ENCODE measurements around the gene CPSF4L. TPM values are rescaled to one million over a fixed set of nuclear protein-coding genes. Genes with fewer than 3 reads are reported as not detected.

The CPSF4L gene
- total RNA-seq, 4 donors from 2014 or later: not detected

DNA sequence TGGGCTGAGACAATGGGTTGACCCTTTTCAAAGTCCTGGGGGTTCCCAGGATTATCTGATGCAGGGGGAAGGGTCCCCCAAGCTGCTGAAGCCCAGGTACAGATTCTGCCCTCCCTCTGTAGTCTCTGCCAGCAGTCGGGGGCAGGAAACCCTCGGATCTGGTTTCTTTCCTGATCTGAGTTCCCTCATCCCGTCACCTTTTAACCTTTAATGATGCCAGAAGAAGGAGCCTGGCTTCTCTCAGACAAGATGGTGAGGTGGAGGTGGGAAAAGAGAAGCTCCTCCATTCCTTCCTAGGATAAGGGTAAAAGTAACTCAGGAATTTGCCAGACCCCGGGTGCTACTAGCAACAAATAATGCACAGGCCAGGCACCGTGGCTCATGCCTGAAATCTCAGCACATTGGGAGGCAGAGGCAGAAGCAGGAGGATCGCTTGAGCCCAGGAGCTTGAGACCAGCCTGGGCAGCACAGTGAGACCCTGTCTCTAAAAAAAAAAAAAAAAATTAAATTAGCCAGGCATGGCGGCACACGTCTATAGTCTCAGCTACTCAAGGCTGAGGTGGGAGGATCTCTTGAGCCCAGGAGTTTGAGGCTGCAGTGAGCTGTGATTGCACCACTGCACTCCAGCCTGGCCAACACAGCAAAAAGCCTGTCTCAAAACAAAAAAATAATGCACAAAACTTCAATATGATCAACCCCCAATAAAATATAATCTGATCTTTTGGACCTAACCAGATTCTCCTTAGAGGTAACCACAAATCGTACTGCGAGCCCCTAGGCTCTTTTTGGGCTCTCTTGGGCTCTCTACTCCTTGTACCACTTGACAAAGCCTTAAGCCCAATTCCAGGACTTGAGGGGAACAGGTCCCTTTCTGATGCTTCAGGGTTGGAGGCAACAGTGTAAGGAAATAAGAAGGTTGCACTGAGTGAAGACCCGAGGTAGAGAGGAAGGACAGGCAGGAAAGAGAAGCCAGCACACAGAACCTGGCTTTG lies 44.5 kb upstream of the CPSF4L start:
- H3K9me3 ChIP-seq: no peaks in the 10 kb centered on the region
- H3K36me3 ChIP-seq: no peaks in the 10 kb centered on the region
- TF ChIP-seq CTCF (IDR thresholded peaks at IDR 0.05) (no peak), POLR2A (IDR thresholded peaks at IDR 0.05) (no peak), EP300 (IDR thresholded peaks at IDR 0.05) (no peak), POLR2AphosphoS5 (IDR thresholded peaks at IDR 0.05) (no peak)
- peak overlapping the region; percentile 77 for H3K4me3 ChIP-seq
- H3K27ac ChIP-seq: peak overlapping the region; percentile 98
- no peak for DNase-seq (ENCODE audit: low spot score in 2 of 2)
- no peaks in the 10 kb centered on the region for H3K27me3 ChIP-seq
- peaks cover 85% of the 10 kb centered on the region for H3K4me1 ChIP-seq
- 44% methylated on average over 11 of the region's 11 CpGs for WGBS

DNA sequence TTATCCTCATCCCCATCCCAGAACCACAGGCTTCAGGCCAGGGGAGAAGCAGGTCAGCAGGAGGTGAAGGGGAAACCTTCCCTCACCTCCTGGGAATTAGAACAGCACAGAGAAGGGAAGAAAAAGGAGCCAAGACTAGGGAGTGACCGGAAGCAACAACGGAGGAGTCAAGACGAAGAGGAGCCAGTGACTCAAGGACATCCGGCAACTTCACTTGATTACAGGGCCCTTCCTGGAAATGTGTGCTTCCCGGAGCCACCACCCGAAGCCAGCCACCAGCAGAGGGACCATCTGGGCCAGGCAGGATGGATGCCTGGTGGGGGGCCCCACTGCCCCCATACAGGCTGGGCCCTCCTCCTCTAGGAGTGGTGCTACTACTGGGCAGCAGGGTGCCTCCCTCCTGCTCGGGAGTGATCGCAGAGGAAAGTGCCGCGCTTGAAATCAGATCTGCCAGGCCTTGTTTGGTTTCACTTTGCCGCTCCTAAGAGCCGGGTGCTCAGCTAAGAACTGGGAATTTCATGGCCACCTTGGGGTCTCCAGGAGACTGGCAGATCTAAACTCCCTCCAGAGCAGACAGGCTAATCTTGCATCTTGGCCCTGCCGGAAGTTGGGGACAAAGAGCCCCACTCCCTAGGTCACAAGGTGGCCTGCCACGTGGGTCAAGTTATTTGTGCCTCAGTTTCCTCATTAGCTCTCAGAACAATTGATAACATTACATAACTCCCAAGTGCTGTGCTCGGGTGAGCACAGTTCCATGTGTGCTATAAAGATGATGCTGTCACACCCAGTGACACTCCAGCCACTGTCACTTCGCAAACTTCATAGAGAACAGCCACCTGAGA lies 43.5 kb upstream of the CPSF4L start:
- DNase-seq (ENCODE audit: low spot score in 2 of 2): peak; percentile 75 to 80
- 16% methylated on average over 11 of the region's 16 CpGs for WGBS
- peak overlapping the region; percentile 98 for H3K27ac ChIP-seq
- peaks cover 89% of the 10 kb centered on the region for H3K4me1 ChIP-seq
- TF ChIP-seq POLR2AphosphoS5 (IDR thresholded peaks at IDR 0.05) (peak; percentile 55 to 84 (median 66)), EP300 (IDR thresholded peaks at IDR 0.05) (no peak), CTCF (IDR thresholded peaks at IDR 0.05) (peak in 1 of 2 donors; percentile 34), POLR2A (IDR thresholded peaks at IDR 0.05) (peak in 1 of 2 donors; percentile 18)
- H3K27me3 ChIP-seq: no peaks in the 10 kb centered on the region
- no peaks in the 10 kb centered on the region for H3K36me3 ChIP-seq
- no peaks in the 10 kb centered on the region for H3K9me3 ChIP-seq
- peak overlapping the region; percentile 43 for H3K4me3 ChIP-seq

DNA sequence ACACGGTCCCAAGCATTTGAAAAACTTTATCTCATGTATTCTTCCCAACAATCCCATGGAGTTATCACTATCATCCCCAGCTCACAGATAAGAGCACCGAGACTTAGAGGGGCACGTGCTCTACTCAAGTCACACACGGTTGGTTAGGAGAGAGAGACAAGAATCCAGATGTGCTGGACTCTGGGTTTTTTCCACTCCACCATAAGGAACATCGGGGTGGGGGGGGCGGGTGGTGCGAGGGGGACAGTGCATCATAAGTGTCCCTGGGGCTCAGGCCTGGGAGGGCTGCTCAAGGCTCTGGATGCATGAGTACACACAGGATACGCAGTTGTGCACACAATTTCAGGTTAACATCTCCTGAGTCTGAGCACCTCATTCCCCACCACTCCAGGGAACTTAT lies 42.8 kb upstream of the CPSF4L start:
- H3K27ac ChIP-seq: peak overlapping the region; percentile 98
- TF ChIP-seq EP300 (IDR thresholded peaks at IDR 0.05) (no peak), CTCF (IDR thresholded peaks at IDR 0.05) (no peak), POLR2A (IDR thresholded peaks at IDR 0.05) (no peak), POLR2AphosphoS5 (IDR thresholded peaks at IDR 0.05) (no peak)
- no peaks in the 10 kb centered on the region for H3K9me3 ChIP-seq
- no peaks in the 10 kb centered on the region for H3K36me3 ChIP-seq
- no peak for DNase-seq (ENCODE audit: low spot score in 2 of 2)
- 24% methylated on average over 8 of the region's 8 CpGs for WGBS
- H3K4me3 ChIP-seq: peak overlapping the region; percentile 43
- peaks cover 90% of the 10 kb centered on the region for H3K4me1 ChIP-seq
- no peaks in the 10 kb centered on the region for H3K27me3 ChIP-seq

- no peak overlapping the region for H3K27ac ChIP-seq
- WGBS: 37% methylated on average over 3 of the region's 3 CpGs
- DNase-seq (ENCODE audit: low spot score in 2 of 2): no peak
- no peaks in the 10 kb centered on the region for H3K36me3 ChIP-seq
- H3K27me3 ChIP-seq: no peaks in the 10 kb centered on the region
- peaks cover 84% of the 10 kb centered on the region for H3K4me1 ChIP-seq
- H3K9me3 ChIP-seq: no peaks in the 10 kb centered on the region
- TF ChIP-seq CTCF (IDR thresholded peaks at IDR 0.05) (no peak), POLR2A (IDR thresholded peaks at IDR 0.05) (no peak), POLR2AphosphoS5 (IDR thresholded peaks at IDR 0.05) (no peak), EP300 (IDR thresholded peaks at IDR 0.05) (no peak)
- H3K4me3 ChIP-seq: no peak overlapping the region
These were observed 40.5 kb upstream of the CPSF4L start for GRCh38 chr17:73302189-73302588.
